K562 (cell line): ENCODE measurements around the gene DLGAP1. TPM values are rescaled to one million over a fixed set of nuclear protein-coding genes. Genes with fewer than 3 reads are reported as not detected.
A peak's percentile ranks its signal among the peaks of the same experiment; 100 is the strongest.

Experiments used
- ADNP ChIP-seq: fragments of 200-800 bp; sonication (Bioruptor generic); IDR thresholded peaks from 2 replicates; pipeline ENCODE4 v1.6.1; 2016; ENCODE audit warnings: missing genetic modification characterization, missing compliant biosample characterization
- CXXC5 ChIP-seq: fragments of 250-450 bp; sonication (Bioruptor Pico); IDR thresholded peaks from 2 replicates; pipeline ENCODE4 v1.8.0; 2022; ENCODE audit warnings: inconsistent platforms, mild to moderate bottlenecking, moderate library complexity
- DMBX1 ChIP-seq: fragments of 250-450 bp; sonication (Bioruptor Pico); IDR thresholded peaks from 2 replicates; pipeline ENCODE4 v1.8.0; 2022; ENCODE audit warnings: inconsistent platforms, mild to moderate bottlenecking, moderate library complexity, borderline replicate concordance
- NFATC3 ChIP-seq: fragments of 450-650 bp; IDR thresholded peaks from 2 replicates; pipeline ENCODE4 v1.6.1; 2017; ENCODE audit warnings: mild to moderate bottlenecking
- NFIC ChIP-seq: fragments of 450-650 bp; IDR thresholded peaks from 2 replicates; pipeline ENCODE4 v1.6.1; 2017; ENCODE audit warnings: mild to moderate bottlenecking, inconsistent platforms
- NR2F6 ChIP-seq: fragments of 450-650 bp; formaldehyde crosslinking; IDR thresholded peaks from 2 replicates; pipeline ENCODE4 v1.4.0; 2020; ENCODE audit warnings: mild to moderate bottlenecking
- SRSF1 ChIP-seq: fragments of 200-400 bp; formaldehyde crosslinking; IDR thresholded peaks from 2 replicates; pipeline ENCODE4 v1.6.1; 2017; ENCODE audit warnings: mild to moderate bottlenecking, low read depth, low read length, moderate library complexity
- TBL1XR1 ChIP-seq, 2 experiments: IDR thresholded peaks; 2 replicates each; pipeline ENCODE4 v1.6.1; 2012; ENCODE audit warnings: improper control_type of control experiment in 2 of 2, low read length in 2 of 2, mild to moderate bottlenecking in 1 of 2
- TCF3 ChIP-seq: sonication (generic); formaldehyde crosslinking; IDR thresholded peaks from 2 replicates; pipeline ENCODE4 v1.4.0; 2020; ENCODE audit warnings: mild to moderate bottlenecking, missing genetic modification reagents
- WHSC1 ChIP-seq: IDR thresholded peaks from one replicate; pipeline ENCODE4 v1.6.1; 2012; ENCODE audit warnings: low read length, control low read depth, inconsistent platforms
- ZC3H4 ChIP-seq: sonication (generic); formaldehyde crosslinking; IDR thresholded peaks from 2 replicates; pipeline ENCODE4 v1.9.0; 2021; ENCODE audit warnings: missing genetic modification reagents, borderline replicate concordance
- ZFPM2 ChIP-seq: fragments of 250-450 bp; sonication (Bioruptor Pico); IDR thresholded peaks from 2 replicates; pipeline ENCODE4 v1.5.1; 2022; ENCODE audit warnings: mild to moderate bottlenecking
- ZKSCAN8 ChIP-seq: fragments of 200-800 bp; sonication (Bioruptor generic); IDR thresholded peaks from 2 replicates; pipeline ENCODE4 v1.6.1; 2016; ENCODE audit warnings: missing genetic modification characterization, missing compliant biosample characterization
- ZNF41 ChIP-seq: fragments of 250-450 bp; sonication (Bioruptor Pico); conservative IDR thresholded peaks from 2 replicates; pipeline ENCODE4 v1.4.0; 2020; ENCODE audit warnings: mild to moderate bottlenecking
- ZNF444 ChIP-seq: fragments of 250-450 bp; sonication (Bioruptor Pico); IDR thresholded peaks from 2 replicates; pipeline ENCODE4 v1.4.0; 2020; ENCODE audit warnings: mild to moderate bottlenecking, moderate library complexity
- ZNF695 ChIP-seq: fragments of 450-650 bp; formaldehyde crosslinking; IDR thresholded peaks from 2 replicates; pipeline ENCODE4 v1.4.0; 2020; ENCODE audit warnings: mild to moderate bottlenecking, moderate library complexity
- ZNF75A ChIP-seq: fragments of 450-650 bp; formaldehyde crosslinking; IDR thresholded peaks from 2 replicates; pipeline ENCODE4 v1.4.0; 2020; ENCODE audit warnings: mild to moderate bottlenecking
- ZNF785 ChIP-seq: fragments of 250-450 bp; sonication (Bioruptor Pico); IDR thresholded peaks from 2 replicates; pipeline ENCODE4 v1.4.0; 2020; ENCODE audit warnings: mild to moderate bottlenecking
- polyA plus RNA-seq, 8 experiments: library from polyadenylated mRNA; depleted of rRNA in 4 of 8; stranded (reverse) in 5 of 8; unstranded in 3 of 8; fragments of >200 nt; fragmentation: Nextera tagmentation in 2 of 8; fragmentation: Illumina TruSeq in 1 of 8; extraction: Ambion mirVana in 2 of 8; extraction: Trizol in 1 of 8; gene quantifications; 2 replicates each; pipeline versions ENCODE4 v1.2.1 to v1.2.3, GENCODE V29; 2011 to 2014; ENCODE audit warnings: inconsistent platforms in 1 of 8, missing spikeins in 1 of 8
- total RNA-seq, 7 experiments: library from RNA; depleted of rRNA in 6 of 7; stranded (reverse); fragments of >200 nt in 6 of 7; fragmentation: Illumina TruSeq in 2 of 7; extraction: Trizol in 2 of 7; gene quantifications; 2 replicates each; pipeline versions ENCODE4 v1.2.1 to v1.2.3, GENCODE V29; 2011 to 2021; ENCODE audit warnings: low replicate concordance in 1 of 7
- TF ChIP-seq, protein P1 (sequence below): fragments of 450-650 bp; formaldehyde crosslinking; conservative IDR thresholded peaks from 2 replicates; pipeline ENCODE4 v1.4.0; 2022; ENCODE audit warnings: mild to moderate bottlenecking, missing genetic modification characterization
- TF ChIP-seq, protein P2 (sequence below): IDR thresholded peaks from 3 replicates; pipeline ENCODE4 v1.6.1; 2011; ENCODE audit warnings: borderline replicate concordance, mild to moderate bottlenecking, moderate library complexity; ENCODE audit not compliant: insufficient read length; ENCODE audit errors: extremely low read depth
- TF ChIP-seq, protein P3 (sequence below): fragments of 250-450 bp; sonication (Bioruptor Pico); IDR thresholded peaks from 2 replicates; pipeline ENCODE4 v1.8.0; 2022; ENCODE audit warnings: moderate library complexity, mild to moderate bottlenecking, inconsistent platforms
- TF ChIP-seq, protein P4 (sequence below): fragments of 450-650 bp; formaldehyde crosslinking; IDR thresholded peaks from 2 replicates; pipeline ENCODE4 v1.4.0; 2020; ENCODE audit warnings: mild to moderate bottlenecking, moderate library complexity

DLGAP1 gene
- total and polyA plus RNA-seq, 9 of the 15 experiments (the other 6 are each of a cell fraction or from before 2014, with no cell fraction given) = 0.04 to 0.22 (median 0.08) TPM

DNA sequence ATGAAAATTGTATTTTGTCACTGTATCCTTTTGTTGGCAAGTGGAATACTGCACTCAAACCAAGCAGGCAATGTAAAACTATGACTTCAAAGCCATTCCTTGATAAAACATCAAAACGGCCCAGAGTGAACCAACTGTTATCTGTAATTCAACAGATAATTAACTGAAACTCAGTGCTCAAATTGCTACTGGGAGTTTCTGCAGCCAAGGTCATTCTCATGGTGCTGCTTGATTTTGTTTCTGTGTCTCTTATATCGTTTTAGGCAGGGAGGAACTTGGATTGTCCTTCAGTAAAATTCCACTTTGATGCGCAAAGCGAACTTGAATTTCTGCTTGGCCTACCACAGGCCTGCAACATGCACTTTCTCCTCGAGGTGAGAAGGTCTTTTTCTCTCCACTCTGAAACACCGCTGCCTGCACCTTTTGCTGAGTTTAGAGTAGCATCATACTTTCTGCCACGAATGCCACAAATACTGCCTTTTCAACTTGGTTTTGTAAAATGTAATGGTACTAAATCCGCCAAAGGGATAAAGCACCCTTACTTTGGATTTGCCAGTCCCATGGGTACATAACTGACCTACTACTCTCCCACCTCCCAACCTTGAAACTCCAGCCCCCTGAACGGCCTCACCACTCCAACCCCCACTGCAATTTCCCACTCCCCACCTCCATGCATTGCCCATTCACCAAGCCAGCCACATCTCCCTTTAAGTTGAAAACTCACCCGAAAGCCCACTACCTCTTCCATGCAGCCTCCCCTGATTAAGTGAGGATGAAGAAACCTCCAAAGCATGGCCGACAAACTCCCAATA is 800.5 kb downstream of the DLGAP1 start (continued):
- TF ChIP-seq, protein P1, sequence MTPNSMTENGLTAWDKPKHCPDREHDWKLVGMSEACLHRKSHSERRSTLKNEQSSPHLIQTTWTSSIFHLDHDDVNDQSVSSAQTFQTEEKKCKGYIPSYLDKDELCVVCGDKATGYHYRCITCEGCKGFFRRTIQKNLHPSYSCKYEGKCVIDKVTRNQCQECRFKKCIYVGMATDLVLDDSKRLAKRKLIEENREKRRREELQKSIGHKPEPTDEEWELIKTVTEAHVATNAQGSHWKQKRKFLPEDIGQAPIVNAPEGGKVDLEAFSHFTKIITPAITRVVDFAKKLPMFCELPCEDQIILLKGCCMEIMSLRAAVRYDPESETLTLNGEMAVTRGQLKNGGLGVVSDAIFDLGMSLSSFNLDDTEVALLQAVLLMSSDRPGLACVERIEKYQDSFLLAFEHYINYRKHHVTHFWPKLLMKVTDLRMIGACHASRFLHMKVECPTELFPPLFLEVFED (CRISPR knock-in tag) = peak; percentile 92; the same call in 1 of the 2 replicates
- TF ChIP-seq, protein P2, sequence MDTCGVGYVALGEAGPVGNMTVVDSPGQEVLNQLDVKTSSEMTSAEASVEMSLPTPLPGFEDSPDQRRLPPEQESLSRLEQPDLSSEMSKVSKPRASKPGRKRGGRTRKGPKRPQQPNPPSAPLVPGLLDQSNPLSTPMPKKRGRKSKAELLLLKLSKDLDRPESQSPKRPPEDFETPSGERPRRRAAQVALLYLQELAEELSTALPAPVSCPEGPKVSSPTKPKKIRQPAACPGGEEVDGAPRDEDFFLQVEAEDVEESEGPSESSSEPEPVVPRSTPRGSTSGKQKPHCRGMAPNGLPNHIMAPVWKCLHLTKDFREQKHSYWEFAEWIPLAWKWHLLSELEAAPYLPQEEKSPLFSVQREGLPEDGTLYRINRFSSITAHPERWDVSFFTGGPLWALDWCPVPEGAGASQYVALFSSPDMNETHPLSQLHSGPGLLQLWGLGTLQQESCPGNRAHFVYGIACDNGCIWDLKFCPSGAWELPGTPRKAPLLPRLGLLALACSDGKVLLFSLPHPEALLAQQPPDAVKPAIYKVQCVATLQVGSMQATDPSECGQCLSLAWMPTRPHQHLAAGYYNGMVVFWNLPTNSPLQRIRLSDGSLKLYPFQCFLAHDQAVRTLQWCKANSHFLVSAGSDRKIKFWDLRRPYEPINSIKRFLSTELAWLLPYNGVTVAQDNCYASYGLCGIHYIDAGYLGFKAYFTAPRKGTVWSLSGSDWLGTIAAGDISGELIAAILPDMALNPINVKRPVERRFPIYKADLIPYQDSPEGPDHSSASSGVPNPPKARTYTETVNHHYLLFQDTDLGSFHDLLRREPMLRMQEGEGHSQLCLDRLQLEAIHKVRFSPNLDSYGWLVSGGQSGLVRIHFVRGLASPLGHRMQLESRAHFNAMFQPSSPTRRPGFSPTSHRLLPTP = no peak
- TF ChIP-seq NFATC3 (no peak), TBL1XR1 (IDR thresholded peaks at IDR 0.05; ENCODE audit: low read length in 2 of 2) (peak in 1 of 2 experiments; percentile 22; a peak in 1 of 4 replicates), ZNF444 (CRISPR knock-in tag) (no peak), ZKSCAN8 (no peak), ZC3H4 (CRISPR knock-in tag) (no peak), ZNF75A (CRISPR knock-in tag) (no peak), ZNF695 (CRISPR knock-in tag) (no peak), DMBX1 (0 out of 2 replicates have a peak, but pooled peaks have one; percentile 51), NFIC (no peak), SRSF1 (no peak), ADNP (no peak), WHSC1 (peak; percentile 81), NR2F6 (no peak), TCF3 (peak; percentile 16), ZNF41 (CRISPR knock-in tag) (0 out of 2 replicates have a peak, but pooled peaks have one; percentile 10), ZFPM2 (CRISPR knock-in tag) (no peak), ZNF785 (CRISPR knock-in tag) (no peak), CXXC5 (peak; percentile 11; the same call in 1 of the 2 replicates)
- TF ChIP-seq, protein P3, sequence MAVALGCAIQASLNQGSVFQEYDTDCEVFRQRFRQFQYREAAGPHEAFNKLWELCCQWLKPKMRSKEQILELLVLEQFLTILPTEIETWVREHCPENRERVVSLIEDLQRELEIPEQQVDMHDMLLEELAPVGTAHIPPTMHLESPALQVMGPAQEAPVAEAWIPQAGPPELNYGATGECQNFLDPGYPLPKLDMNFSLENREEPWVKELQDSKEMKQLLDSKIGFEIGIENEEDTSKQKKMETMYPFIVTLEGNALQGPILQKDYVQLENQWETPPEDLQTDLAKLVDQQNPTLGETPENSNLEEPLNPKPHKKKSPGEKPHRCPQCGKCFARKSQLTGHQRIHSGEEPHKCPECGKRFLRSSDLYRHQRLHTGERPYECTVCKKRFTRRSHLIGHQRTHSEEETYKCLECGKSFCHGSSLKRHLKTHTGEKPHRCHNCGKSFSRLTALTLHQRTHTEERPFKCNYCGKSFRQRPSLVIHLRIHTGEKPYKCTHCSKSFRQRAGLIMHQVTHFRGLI (CRISPR knock-in tag) = 0 out of 2 replicates have a peak, but pooled peaks have one; percentile 6
- TF ChIP-seq, protein P4, sequence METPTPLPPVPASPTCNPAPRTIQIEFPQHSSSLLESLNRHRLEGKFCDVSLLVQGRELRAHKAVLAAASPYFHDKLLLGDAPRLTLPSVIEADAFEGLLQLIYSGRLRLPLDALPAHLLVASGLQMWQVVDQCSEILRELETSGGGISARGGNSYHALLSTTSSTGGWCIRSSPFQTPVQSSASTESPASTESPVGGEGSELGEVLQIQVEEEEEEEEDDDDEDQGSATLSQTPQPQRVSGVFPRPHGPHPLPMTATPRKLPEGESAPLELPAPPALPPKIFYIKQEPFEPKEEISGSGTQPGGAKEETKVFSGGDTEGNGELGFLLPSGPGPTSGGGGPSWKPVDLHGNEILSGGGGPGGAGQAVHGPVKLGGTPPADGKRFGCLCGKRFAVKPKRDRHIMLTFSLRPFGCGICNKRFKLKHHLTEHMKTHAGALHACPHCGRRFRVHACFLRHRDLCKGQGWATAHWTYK = no peak
